H1 (cell line): ENCODE measurements around the gene PTCSC3. TPM values are rescaled to one million over a fixed set of nuclear protein-coding genes. Genes with fewer than 3 reads are reported as not detected.
A peak's percentile ranks its signal among the peaks of the same experiment; 100 is the strongest.

Experiments
- CTCF ChIA-PET: fragments of 300-600 bp; sonication (Branson Sonifier 250); formaldehyde crosslinking; loops from one replicate; lab custom pipeline; 2021; ENCODE audit not compliant: partially characterized antibody; lab: Charles Lee
- POLR2A ChIA-PET: fragments of 300-600 bp; sonication (Branson Sonifier 250); formaldehyde crosslinking; loops from one replicate; lab custom pipeline; 2021; ENCODE audit warnings: inconsistent platforms; ENCODE audit not compliant: partially characterized antibody; lab: Charles Lee
- DNase-seq, 2 experiments: peaks; one replicate each; pipeline versions ENCODE4 v3.0.0 to v3.0.0-alpha.2; 2010 to 2022; ENCODE audit warnings: low spot score in 2 of 2, low read depth in 1 of 2, mixed read lengths in 1 of 2
- FAIRE-seq: peaks from 2 replicates; lab custom pipeline; 2011; peaks lifted over from hg19 to GRCh38; lab: Jason Lieb, UNC
- H2AFZ ChIP-seq: 2 replicates; pipeline ENCODE4 v1.8.1; 2012; ENCODE audit warnings: low read length, inconsistent platforms
- H2AK5ac ChIP-seq: 2 replicates; pipeline ENCODE4 v1.6.1; 2013; ENCODE audit warnings: low read depth, low read length
- H2BK120ac ChIP-seq: replicated peaks from 2 replicates; pipeline ENCODE3; 2013; ENCODE audit warnings: low read depth, low read length, inconsistent platforms
- H2BK12ac ChIP-seq: 2 replicates; pipeline ENCODE4 v1.6.1; 2013; ENCODE audit warnings: low read depth, low read length
- H2BK15ac ChIP-seq: 2 replicates; pipeline ENCODE4 v1.6.1; 2013; ENCODE audit warnings: low read length
- H2BK20ac ChIP-seq: 2 replicates; pipeline ENCODE4 v1.6.1; 2013; ENCODE audit warnings: low read length
- H2BK5ac ChIP-seq: 2 replicates; pipeline ENCODE4 v1.6.1; 2013; ENCODE audit warnings: low read depth, low read length
- H3K14ac ChIP-seq: 2 replicates; pipeline ENCODE4 v1.6.1; 2013; ENCODE audit warnings: inconsistent platforms; ENCODE audit not compliant: insufficient read length
- H3K18ac ChIP-seq: 2 replicates; pipeline ENCODE4 v1.6.1; 2013; ENCODE audit warnings: low read length; ENCODE audit errors: extremely low read depth
- H3K23ac ChIP-seq: 2 replicates; pipeline ENCODE4 v1.6.1; 2013; ENCODE audit warnings: inconsistent platforms; ENCODE audit not compliant: insufficient read length
- H3K23me2 ChIP-seq: 2 replicates; pipeline ENCODE4 v1.6.1; 2013; ENCODE audit warnings: low read depth, low read length
- H3K27ac ChIP-seq: 2 replicates; pipeline ENCODE4 v1.6.1; 2011; ENCODE audit warnings: low read depth, low read length, inconsistent platforms
- H3K27me3 ChIP-seq, 4 experiments: replicated peaks in 1 of 4; 1 replicate in 1 of 4; 2 replicates in 3 of 4; pipeline versions ENCODE4 v1.6.1 to v1.8.1; 2011 to 2013; ENCODE audit warnings: low read length in 3 of 4, mild to moderate bottlenecking in 3 of 4, inconsistent platforms in 2 of 4, mixed read lengths in 2 of 4, moderate library complexity in 1 of 4; ENCODE audit not compliant: control insufficient read depth in 3 of 4, insufficient read depth in 3 of 4; ENCODE audit errors: extremely low read depth in 1 of 4
- H3K36me3 ChIP-seq, 4 experiments: 2 replicates each; pipeline versions ENCODE4 v1.6.1 to v1.8.1; 2011 to 2013; ENCODE audit warnings: mild to moderate bottlenecking in 4 of 4, low read length in 3 of 4, moderate library complexity in 2 of 4, control low read depth in 1 of 4, inconsistent platforms in 1 of 4; ENCODE audit not compliant: insufficient read depth in 4 of 4, control insufficient read depth in 2 of 4
- H3K4ac ChIP-seq: replicated peaks from 2 replicates; pipeline ENCODE3; 2013; ENCODE audit warnings: low read length, low read depth, mixed read lengths, inconsistent platforms; ENCODE audit not compliant: insufficient read length
- H3K4me1 ChIP-seq, 4 experiments: replicated peaks in 1 of 4; 1 replicate in 1 of 4; 2 replicates in 3 of 4; pipeline versions ENCODE4 v1.6.1 to v1.8.1; 2011 to 2013; ENCODE audit warnings: low read length in 3 of 4, inconsistent platforms in 2 of 4, mixed read lengths in 1 of 4; ENCODE audit not compliant: insufficient read depth in 4 of 4, control insufficient read depth in 3 of 4
- H3K4me2 ChIP-seq, 2 experiments: 2 replicates each; pipeline versions ENCODE4 v1.6.1 to v1.8.1; 2011 to 2013; ENCODE audit warnings: low read depth in 2 of 2, low read length in 2 of 2, control low read depth in 1 of 2, inconsistent platforms in 1 of 2, mild to moderate bottlenecking in 1 of 2; ENCODE audit not compliant: insufficient read depth in 1 of 2
- H3K4me3 ChIP-seq, 4 experiments: fragments of 200-600, 300-600 bp in 1 of 4; sonication (generic), shearing (Covaris generic), sonication (Bioruptor Twin) in 1 of 4; 2 replicates each; pipeline versions ENCODE4 v1.5.1 to v1.8.1; 2011 to 2016; ENCODE audit warnings: low read length in 4 of 4, low read depth in 3 of 4, control low read depth in 2 of 4, inconsistent platforms in 2 of 4, mild to moderate bottlenecking in 2 of 4, mixed read lengths in 1 of 4, moderate library complexity in 1 of 4; ENCODE audit not compliant: insufficient read depth in 2 of 4; ENCODE audit errors: extremely low read depth in 1 of 4
- H3K56ac ChIP-seq: replicated peaks from 2 replicates; pipeline ENCODE3; 2013; ENCODE audit warnings: low read depth, mild to moderate bottlenecking, mixed read lengths, low read length, inconsistent platforms; ENCODE audit not compliant: insufficient read length
- H3K79me1 ChIP-seq: 2 replicates; pipeline ENCODE4 v1.6.1; 2013; ENCODE audit warnings: low read depth, low read length, control low read depth
- H3K79me2 ChIP-seq, 2 experiments: 2 replicates each; pipeline versions ENCODE4 v1.6.1 to v1.8.1; 2012 to 2013; ENCODE audit warnings: low read length in 2 of 2, mild to moderate bottlenecking in 2 of 2, inconsistent platforms in 1 of 2; ENCODE audit not compliant: insufficient read depth in 2 of 2, control insufficient read depth in 1 of 2
- H3K9ac ChIP-seq, 4 experiments: replicated peaks in 1 of 4; 1 replicate in 1 of 4; 2 replicates in 3 of 4; pipeline versions ENCODE4 v1.6.1 to v1.8.1; 2011 to 2013; ENCODE audit warnings: low read depth in 3 of 4, low read length in 3 of 4, control low read depth in 2 of 4, mild to moderate bottlenecking in 2 of 4, moderate library complexity in 2 of 4, inconsistent platforms in 1 of 4; ENCODE audit errors: extremely low read depth in 1 of 4
- H3K9me3 ChIP-seq, 2 experiments: 2 replicates each; pipeline versions ENCODE4 v1.6.1 to v1.8.1; 2012 to 2013; ENCODE audit warnings: mild to moderate bottlenecking in 2 of 2, moderate library complexity in 2 of 2, control low read depth in 1 of 2, inconsistent platforms in 1 of 2, low read depth in 1 of 2, low read length in 1 of 2, mixed read lengths in 1 of 2; ENCODE audit not compliant: insufficient read depth in 2 of 2
- H4K20me1 ChIP-seq, 2 experiments: replicated peaks in 1 of 2; 2 replicates each; pipeline versions ENCODE3 to v1.8.1; 2011 to 2013; ENCODE audit warnings: inconsistent platforms in 2 of 2, low read length in 2 of 2, mild to moderate bottlenecking in 1 of 2; ENCODE audit not compliant: insufficient read depth in 2 of 2, control insufficient read depth in 1 of 2
- H4K5ac ChIP-seq: 2 replicates; pipeline ENCODE4 v1.6.1; 2013; ENCODE audit warnings: low read length, low read depth, mixed read lengths, inconsistent platforms; ENCODE audit not compliant: insufficient read length
- H4K8ac ChIP-seq: 2 replicates; pipeline ENCODE4 v1.8.0; 2013; ENCODE audit warnings: mild to moderate bottlenecking, moderate library complexity, low read length, inconsistent platforms; ENCODE audit not compliant: insufficient read depth; ENCODE audit errors: extremely low read depth
- H4K91ac ChIP-seq: replicated peaks from 2 replicates; pipeline ENCODE3; 2013; ENCODE audit warnings: low read length, mixed read lengths, inconsistent platforms; ENCODE audit not compliant: insufficient read length
- ASH2L ChIP-seq: fragments of 200-600, 300-600 bp; sonication (generic); IDR thresholded peaks from one replicate; pipeline ENCODE4 v1.7.1; 2017; ENCODE audit warnings: low read length
- CHD2 ChIP-seq: IDR thresholded peaks from 2 replicates; pipeline ENCODE4 v1.6.1; 2012; ENCODE audit warnings: low read length, improper control_type of control experiment
- FOSL1 ChIP-seq: IDR thresholded peaks from 2 replicates; pipeline ENCODE4 v1.6.1; 2011; ENCODE audit warnings: mild to moderate bottlenecking, low read depth, low read length, moderate library complexity; ENCODE audit not compliant: insufficient read depth
- HDAC6 ChIP-seq: IDR thresholded peaks from one replicate; pipeline ENCODE4 v1.7.1; 2012; ENCODE audit warnings: low read depth, mild to moderate bottlenecking, inconsistent platforms, low read length, moderate library complexity
- SP1 ChIP-seq: IDR thresholded peaks from 2 replicates; pipeline ENCODE4 v1.6.1; 2011; ENCODE audit warnings: low read depth, low read length
- SP2 ChIP-seq: IDR thresholded peaks from 2 replicates; pipeline ENCODE4 v1.6.1; 2012; ENCODE audit warnings: mild to moderate bottlenecking, low read length, inconsistent platforms
- SRF ChIP-seq: IDR thresholded peaks from 2 replicates; pipeline ENCODE4 v1.6.1; 2011; ENCODE audit warnings: mild to moderate bottlenecking, low read depth, low read length, moderate library complexity
- SUZ12 ChIP-seq: fragments of 200-600 bp; sonication (generic); IDR thresholded peaks from 2 replicates; pipeline ENCODE4 v1.6.1; 2012; ENCODE audit warnings: mild to moderate bottlenecking, inconsistent platforms, low read length, moderate library complexity, mixed read lengths
- TCF12 ChIP-seq: IDR thresholded peaks from 2 replicates; pipeline ENCODE4 v1.6.1; 2011; ENCODE audit warnings: low read depth, mild to moderate bottlenecking, low read length
- YY1 ChIP-seq: IDR thresholded peaks from 2 replicates; pipeline ENCODE4 v1.6.1; 2011; ENCODE audit warnings: low read depth, mild to moderate bottlenecking, low read length
- WGBS, 2 experiments: shearing (Covaris generic) in 1 of 2; methylation state at CpG; one replicate each; pipeline versions ENCODE4 v1.1.6 to v1.1.7; 2013 to 2015; ENCODE audit warnings: low lambda C conversion rate in 2 of 2, mixed read lengths in 2 of 2, inconsistent platforms in 1 of 2, low coverage in 1 of 2, missing lambda C conversion rate in 1 of 2; ENCODE audit not compliant: insufficient replicate concordance in 2 of 2, insufficient coverage in 1 of 2, insufficient read length in 1 of 2; ENCODE audit errors: extremely low coverage in 1 of 2, missing lambda C conversion rate in 1 of 2; 5-methylcytosine and 5-hydroxymethylcytosine counted together
- polyA plus RNA-seq, 7 experiments: library from polyadenylated mRNA; depleted of rRNA in 3 of 7; stranded (reverse) in 5 of 7; unstranded in 2 of 7; fragments of >200 nt in 5 of 7; fragments of 200-250 nt in 2 of 7; gene quantifications; 1 replicate in 5 of 7; 2 replicates in 1 of 7; 4 replicates in 1 of 7; pipeline versions ENCODE4 v1.2.1 to v1.2.3, GENCODE V29; 2011 to 2013; ENCODE audit warnings: missing spikeins in 2 of 7, mixed read lengths in 2 of 7
- total RNA-seq: library from RNA; stranded (reverse); fragmentation: NEBNext Ultra II Directional; extraction: Animal tissue kit (Norgen Biotek cat#: 25700); gene quantifications from 2 replicates; pipeline ENCODE4 v1.2.1, GENCODE V29; 2021

Gene PTCSC3
- total and polyA plus RNA-seq, 2 of the 8 experiments (the other 6 are each of a cell fraction or from before 2014, with no cell fraction given), result not detected

GRCh38 chr14:36094963-36095362, 81.6 kb downstream of the PTCSC3 start:
- DNase-seq (no peak), FAIRE-seq (no peak)
- POLR2A ChIA-PET, result no interaction called here
- Histone ChIP-seq H3K79me2 (no peaks in the 10 kb centered on the region), H2AK5ac (no peak overlapping the region), H2BK5ac (no peak overlapping the region), H3K27me3 (peaks cover 0 to 1% (median 0%) of the 10 kb centered on the region in 4 experiments; a peak in 1 of 7 replicates), H4K91ac (no peak overlapping the region), H3K36me3 (no peaks in the 10 kb centered on the region), H4K8ac (no peak overlapping the region), H3K79me1 (no peaks in the 10 kb centered on the region), H3K14ac (no peak overlapping the region), H2AFZ (peak overlapping the region; percentile 37; the same call in 1 of the 2 replicates), H4K20me1 (no peaks in the 10 kb centered on the region), H2BK20ac (no peak overlapping the region), H2BK12ac (no peak overlapping the region), H3K9me3 (no peaks in the 10 kb centered on the region; a peak in 1 of 4 replicates), H2BK120ac (no peak overlapping the region), H4K5ac (no peak overlapping the region), H3K4ac (no peak overlapping the region), H3K18ac (no peak overlapping the region), H3K9ac (no peak overlapping the region), H3K4me3 (no peak overlapping the region), H3K4me1 (no peaks in the 10 kb centered on the region), H3K23me2 (no peaks in the 10 kb centered on the region), H2BK15ac (no peak overlapping the region), H3K56ac (no peak overlapping the region), H3K27ac (no peak overlapping the region), H3K23ac (no peak overlapping the region), H3K4me2 (no peak overlapping the region)
- TF ChIP-seq YY1 (no peak), CHD2 (no peak), SP1 (no peak), SRF (no peak), HDAC6 (no peak), FOSL1 (no peak), ASH2L (no peak), SP2 (no peak), SUZ12 (no peak), TCF12 (no peak)
- WGBS, 2 experiments, result 89% methylated on average over 4 of the region's 4 CpGs; no CpG with 5 or more reads in 1 of the 2 experiments
- CTCF ChIA-PET, result interaction anchor here (0.5 to 1.3 kb wide), 2 partner anchors 24 to 268 kb away, joined by 3 to 4 read pairs; no protein-coding TSS in a partner anchor
